K562 (cell line): ENCODE results near the gene PTPN1. TPM values are rescaled to one million over a fixed set of nuclear protein-coding genes. Genes with fewer than 3 reads are reported as not detected.

Source experiments
- ATAC-seq: fragments of 200-7000 bp; cut with Tn5 transposase; 3 replicates; pipeline ENCODE4 v1.9.1; 2020; ENCODE audit warnings: moderate library complexity
- BruUV-seq: library from RNA; stranded (reverse); fragments of 400-500 nt; replicated peaks from 2 replicates; lab custom pipeline; 2021; lab: Mats Ljungman, UMichigan
- CTCF ChIA-PET: fragments of 300-600 bp; formaldehyde crosslinking; extraction: SDS; loops from one replicate; lab custom pipeline; 2021; ENCODE audit warnings: low intra/inter-chr PET ratio; lab: Yijun Ruan, JAX
- POLR2A ChIA-PET: fragments of 300-600, 350-650 bp; sonication (Branson Sonifier 250); formaldehyde crosslinking; extraction: SDS; loops from one replicate; lab custom pipeline; 2021; ENCODE audit warnings: antibody characterized with exemption, inconsistent platforms; lab: Yijun Ruan, JAX
- DNase-seq, 4 experiments: peaks; one replicate each; pipeline versions ENCODE4 v3.0.0 to v3.0.0-alpha.2; 2011 to 2018; ENCODE audit warnings: low spot score in 3 of 4, mixed read lengths in 3 of 4; ENCODE audit errors: extremely low read depth in 1 of 4
- FAIRE-seq: peaks from 2 replicates; lab custom pipeline; 2011; peaks lifted over from hg19 to GRCh38; lab: Jason Lieb, UNC
- H2AFZ ChIP-seq: 2 replicates; pipeline ENCODE4 v1.6.0; 2011; ENCODE audit warnings: low read depth, low read length, control low read depth, inconsistent platforms
- H3K27ac ChIP-seq: fragments of 200-600 bp; 3 replicates; pipeline ENCODE4 v1.8.0; 2011; ENCODE audit warnings: low read depth, mild to moderate bottlenecking, control low read depth, inconsistent platforms, low read length, moderate library complexity, mixed read lengths; ENCODE audit errors: extremely low read depth
- H3K27me3 ChIP-seq, 2 experiments: fragments of 300-600 bp in 1 of 2; 2 replicates in 1 of 2; 3 replicates in 1 of 2; pipeline versions ENCODE4 v1.6.0 to v1.8.0; 2011; ENCODE audit warnings: inconsistent platforms in 2 of 2, low read length in 2 of 2, mild to moderate bottlenecking in 1 of 2, mixed read lengths in 1 of 2, moderate library complexity in 1 of 2; ENCODE audit not compliant: control insufficient read depth in 2 of 2, insufficient read depth in 2 of 2
- H3K36me3 ChIP-seq: fragments of 300-600 bp; 3 replicates; pipeline ENCODE4 v1.8.0; 2011; ENCODE audit warnings: mild to moderate bottlenecking, low read length, inconsistent platforms; ENCODE audit not compliant: control insufficient read depth, insufficient read depth
- H3K4me1 ChIP-seq, 2 experiments: fragments of 200-600 bp in 1 of 2; replicated peaks in 1 of 2; 2 replicates in 1 of 2; 3 replicates in 1 of 2; pipeline versions ENCODE4 v1.5.1 to v1.8.0; 2011; ENCODE audit warnings: inconsistent platforms in 2 of 2, low read length in 2 of 2, mild to moderate bottlenecking in 1 of 2, mixed read lengths in 1 of 2, moderate library complexity in 1 of 2; ENCODE audit not compliant: control insufficient read depth in 2 of 2, insufficient read depth in 2 of 2
- H3K4me2 ChIP-seq: 2 replicates; pipeline ENCODE4 v1.6.1; 2011; ENCODE audit warnings: low read length, control low read depth, inconsistent platforms, mixed read lengths; ENCODE audit not compliant: insufficient read depth
- H3K4me3 ChIP-seq: fragments of 200-600 bp; sonication (generic), shearing (Covaris generic); 2 replicates; pipeline ENCODE4 v1.5.1; 2016; ENCODE audit warnings: control low read depth, inconsistent platforms
- H3K79me2 ChIP-seq: fragments of 200-600 bp; 3 replicates; pipeline ENCODE4 v1.8.0; 2011; ENCODE audit warnings: low read length, inconsistent platforms; ENCODE audit not compliant: control insufficient read depth, insufficient read depth
- H3K9ac ChIP-seq, 2 experiments: 2 replicates each; pipeline versions ENCODE4 v1.6.0 to v1.6.1; 2011; ENCODE audit warnings: low read depth in 2 of 2, low read length in 2 of 2, control low read depth in 1 of 2, inconsistent platforms in 1 of 2, mild to moderate bottlenecking in 1 of 2, mixed read lengths in 1 of 2; ENCODE audit not compliant: insufficient read depth in 1 of 2
- H3K9me1 ChIP-seq: one replicate; pipeline ENCODE4 v1.6.0; 2011; ENCODE audit warnings: inconsistent platforms, mild to moderate bottlenecking, low read length, moderate library complexity; ENCODE audit not compliant: control insufficient read depth, insufficient read depth
- H3K9me3 ChIP-seq: replicated peaks from 2 replicates; pipeline ENCODE4 v1.5.1; 2011; ENCODE audit warnings: low read depth, low read length, inconsistent platforms; ENCODE audit not compliant: control insufficient read depth, insufficient read depth
- H4K20me1 ChIP-seq: replicated peaks from 2 replicates; pipeline ENCODE4 v1.6.1; 2011; ENCODE audit warnings: low read length, inconsistent platforms, mixed read lengths; ENCODE audit not compliant: control insufficient read depth, insufficient read depth
- ETV6 ChIP-seq, 3 experiments: fragments of 150-350 bp in 1 of 3; sonication (generic) in 1 of 3; formaldehyde crosslinking in 1 of 3; IDR thresholded peaks; 2 replicates each; pipeline versions ENCODE4 v1.6.1 to v1.8.0; 2014 to 2022; ENCODE audit warnings: borderline replicate concordance in 2 of 3, low read depth in 2 of 3, antibody characterized with exemption in 1 of 3, low read length in 1 of 3, mild to moderate bottlenecking in 1 of 3, missing genetic modification reagents in 1 of 3
- EZH2 ChIP-seq: IDR thresholded peaks from 2 replicates; pipeline ENCODE4 v1.6.1; 2012; ENCODE audit warnings: low read depth, mild to moderate bottlenecking, inconsistent platforms, low read length, borderline replicate concordance
- STAT5B ChIP-seq: fragments of 250-450 bp; sonication (Bioruptor Pico); IDR thresholded peaks from 2 replicates; pipeline ENCODE4 v1.8.0; 2021; ENCODE audit warnings: mild to moderate bottlenecking, inconsistent platforms
- ZNF24 ChIP-seq: fragments of 450-650 bp; IDR thresholded peaks from 2 replicates; pipeline ENCODE4 v1.6.1; 2016
- ZNF740 ChIP-seq, 3 experiments: fragments of 200-800 bp in 1 of 3; sonication (Bioruptor generic) in 1 of 3; sonication (generic) in 1 of 3; formaldehyde crosslinking in 1 of 3; IDR thresholded peaks; 2 replicates each; pipeline versions ENCODE4 v1.6.1 to v1.8.0; 2016 to 2022; ENCODE audit warnings: mild to moderate bottlenecking in 2 of 3, missing compliant biosample characterization in 2 of 3, missing genetic modification characterization in 2 of 3, missing genetic modification reagents in 1 of 3
- ZNF766 ChIP-seq: fragments of 200-800 bp; sonication (Bioruptor generic); conservative IDR thresholded peaks from 2 replicates; pipeline ENCODE4 v1.6.1; 2016; ENCODE audit warnings: missing genetic modification characterization, missing compliant biosample characterization
- ZNF77 ChIP-seq: fragments of 250-450 bp; sonication (Bioruptor Pico); IDR thresholded peaks from 2 replicates; pipeline ENCODE4 v1.5.0; 2020
- WGBS: fragments of 100-300 bp; shearing (Covaris generic); methylation state at CpG from one replicate; pipeline ENCODE4 v1.1.6; 2016; ENCODE audit warnings: low coverage, mixed read lengths; ENCODE audit not compliant: insufficient coverage; ENCODE audit errors: missing lambda C conversion rate; 5-methylcytosine and 5-hydroxymethylcytosine counted together
- in situ Hi-C: fragments of 300-500 bp; cut with MboI; formaldehyde crosslinking; loops from 4 replicates; pipeline ENCODE4 v1.15.0; 2018; ENCODE audit warnings: inconsistent platforms, mixed read lengths
- intact Hi-C: fragments of 100-400 bp; cut with micrococcal nuclease; formaldehyde crosslinking; loops from 2 replicates; pipeline ENCODE4 v1.14.2; 2022
- polyA plus RNA-seq, 8 experiments: library from polyadenylated mRNA; depleted of rRNA in 4 of 8; stranded (reverse) in 5 of 8; unstranded in 3 of 8; fragments of >200 nt; fragmentation: Nextera tagmentation in 2 of 8; fragmentation: Illumina TruSeq in 1 of 8; extraction: Ambion mirVana in 2 of 8; extraction: Trizol in 1 of 8; gene quantifications; 2 replicates each; pipeline versions ENCODE4 v1.2.1 to v1.2.3, GENCODE V29; 2011 to 2014; ENCODE audit warnings: inconsistent platforms in 1 of 8, missing spikeins in 1 of 8
- total RNA-seq, 7 experiments: library from RNA; depleted of rRNA in 6 of 7; stranded (reverse); fragments of >200 nt in 6 of 7; fragmentation: Illumina TruSeq in 2 of 7; extraction: Trizol in 2 of 7; gene quantifications; 2 replicates each; pipeline versions ENCODE4 v1.2.1 to v1.2.3, GENCODE V29; 2011 to 2021; ENCODE audit warnings: low replicate concordance in 1 of 7

Gene PTPN1
- total and polyA plus RNA-seq, 9 of the 15 experiments (the other 6 are each of a cell fraction or from before 2014, with no cell fraction given), result 11.0 to 85.3 (median 54.0) TPM

- Histone ChIP-seq H4K20me1 (0 out of 2 replicates have a peak, but pooled peaks cover 3% of the 10 kb centered on the region), H3K4me3 (no peak overlapping the region), H3K9ac (no peak overlapping the region), H2AFZ (no peak overlapping the region), H3K27ac (no peak overlapping the region), H3K36me3 (peaks cover 93% of the 10 kb centered on the region), H3K9me1 (no peaks in the 10 kb centered on the region), H3K4me1 (peaks cover 0 to 15% of the 10 kb centered on the region in 2 experiments; a peak in 1 of 5 replicates), H3K9me3 (no peaks in the 10 kb centered on the region), H3K4me2 (no peak overlapping the region), H3K79me2 (no peaks in the 10 kb centered on the region), H3K27me3 (no peaks in the 10 kb centered on the region)
- FAIRE-seq, result no peak
- DNase-seq, result no peak
- ChIA-PET POLR2A (interaction anchor here (0.6 to 1.2 kb wide), 6 partner anchors 10 to 389 kb away, joined by 3 to 4 read pairs (median 3); no protein-coding TSS in a partner anchor), CTCF (no interaction called here)
- WGBS, result 100% methylated on average over 2 of the region's 2 CpGs
- intact Hi-C loops (no loop called here), in situ Hi-C loops (no loop called here)
- no TSS peak for BruUV-seq
- ATAC-seq, result no peak
- TF ChIP-seq ZNF77 (CRISPR knock-in tag) (no peak), ZNF740 (CRISPR knock-in tag; IDR thresholded peaks at IDR 0.05) (no peak), ZNF740 (tag; IDR thresholded peaks at IDR 0.05) (no peak), ZNF24 (no peak)
Measured at GRCh38 chr20:50584687-50585086, 74.5 kb downstream of the PTPN1 start.

GRCh38 chr20:50585214-50585613, 75.0 kb downstream of the PTPN1 start:
- Histone ChIP-seq H3K79me2 (no peaks in the 10 kb centered on the region), H3K9me1 (no peaks in the 10 kb centered on the region), H3K27ac (no peak overlapping the region), H3K27me3 (no peaks in the 10 kb centered on the region), H3K36me3 (peaks cover 93% of the 10 kb centered on the region), H3K4me2 (no peak overlapping the region), H3K4me3 (no peak overlapping the region), H3K4me1 (peaks cover 0 to 11% of the 10 kb centered on the region in 2 experiments; a peak in 1 of 5 replicates), H3K9ac (no peak overlapping the region), H3K9me3 (no peaks in the 10 kb centered on the region), H4K20me1 (0 out of 2 replicates have a peak, but pooled peaks cover 3% of the 10 kb centered on the region), H2AFZ (no peak overlapping the region)
- WGBS, result 94% methylated on average over 5 of the region's 5 CpGs
- intact Hi-C loops (no loop called here), in situ Hi-C loops (no loop called here)
- no peak for FAIRE-seq
- CTCF ChIA-PET, result interaction anchor here (0.9 kb wide), 1 partner anchor 9 kb away, joined by 3 read pairs; no protein-coding TSS in a partner anchor
- BruUV-seq, result no TSS peak
- DNase-seq, result no peak
- no peak for ATAC-seq
- TF ChIP-seq ZNF766 (no peak), STAT5B (CRISPR knock-in tag) (no peak), ETV6 (IDR thresholded peaks at IDR 0.05; ENCODE audit: borderline replicate concordance in 1 of 2, low read depth in 2 of 2, low read length in 1 of 2) (no peak), ETV6 (CRISPR knock-in tag; IDR thresholded peaks at IDR 0.05; ENCODE audit: borderline replicate concordance) (no peak), EZH2 (no peak)
- POLR2A ChIA-PET, result interaction anchor here (0.6 to 2.0 kb wide), 5 partner anchors 8 to 121 kb away, joined by 3 to 5 read pairs (median 4); no protein-coding TSS in a partner anchor
